Neural progenitor cell (in vitro differentiated cells): ENCODE data around the gene KLHDC8A. TPM values are rescaled to one million over a fixed set of nuclear protein-coding genes. Genes with fewer than 3 reads are reported as not detected.

Experiments used
- DNase-seq: peaks from one replicate; pipeline ENCODE4 v3.0.0-alpha.2; 2016; ENCODE audit warnings: low spot score
- H2AFZ ChIP-seq: fragments of 200-600 bp; sonication (generic); replicated peaks from 2 replicates; pipeline ENCODE4 v1.6.1; 2016; ENCODE audit warnings: antibody characterized with exemption
- H3F3A ChIP-seq: fragments of 200-600 bp; sonication (generic); 2 replicates; pipeline ENCODE4 v1.6.1; 2016; ENCODE audit warnings: antibody characterized with exemption, low read depth
- H3K27ac ChIP-seq: fragments of 200-600 bp; sonication (generic); 2 replicates; pipeline ENCODE4 v1.5.1; 2016; ENCODE audit warnings: mild to moderate bottlenecking
- H3K27me3 ChIP-seq: fragments of 200-600 bp; sonication (generic); 2 replicates; pipeline ENCODE4 v1.6.1; 2016; ENCODE audit warnings: mild to moderate bottlenecking, moderate library complexity
- H3K36me3 ChIP-seq: fragments of 200-600 bp; sonication (generic); 2 replicates; pipeline ENCODE4 v1.5.1; 2016
- H3K4me1 ChIP-seq: fragments of 200-600 bp; sonication (generic); 2 replicates; pipeline ENCODE4 v1.6.1; 2016; ENCODE audit warnings: mixed run types
- H3K4me2 ChIP-seq: fragments of 200-600 bp; sonication (generic); 2 replicates; pipeline ENCODE4 v1.6.1; 2016
- H3K4me3 ChIP-seq: fragments of 200-600 bp; sonication (generic); 2 replicates; pipeline ENCODE4 v1.5.1; 2016
- H3K79me2 ChIP-seq: fragments of 200-600 bp; sonication (generic); 2 replicates; pipeline ENCODE4 v1.6.1; 2016; ENCODE audit warnings: low read depth
- H3K9ac ChIP-seq: fragments of 200-600 bp; sonication (generic); 2 replicates; pipeline ENCODE4 v1.6.1; 2016
- H3K9me3 ChIP-seq: fragments of 200-600 bp; sonication (generic); 2 replicates; pipeline ENCODE4 v1.5.1; 2016; ENCODE audit warnings: low read depth
- H4K20me1 ChIP-seq: fragments of 200-600 bp; sonication (generic); 2 replicates; pipeline ENCODE4 v1.6.1; 2016; ENCODE audit warnings: low read depth
- H3K27ac Mint-ChIP-seq: 3 replicates; pipeline ENCODE4 v1.8.0; 2021; ENCODE audit warnings: mixed read lengths
- H3K27me3 Mint-ChIP-seq: 2 replicates; pipeline ENCODE4 v1.8.0; 2022; ENCODE audit warnings: low read depth, mild to moderate bottlenecking, inconsistent platforms, moderate library complexity, mixed read lengths; ENCODE audit not compliant: insufficient read depth
- H3K36me3 Mint-ChIP-seq: 3 replicates; pipeline ENCODE4 v1.8.0; 2021; ENCODE audit warnings: mixed read lengths
- H3K4me1 Mint-ChIP-seq: 3 replicates; pipeline ENCODE4 v1.8.0; 2021; ENCODE audit warnings: mixed read lengths
- H3K4me3 Mint-ChIP-seq: 3 replicates; pipeline ENCODE4 v1.8.0; 2021; ENCODE audit warnings: mild to moderate bottlenecking, moderate library complexity, mixed read lengths
- H3K9me3 Mint-ChIP-seq: 3 replicates; pipeline ENCODE4 v1.8.0; 2020; ENCODE audit warnings: mixed read lengths
- EZH2 ChIP-seq: fragments of 200-600 bp; sonication (generic); IDR thresholded peaks from 2 replicates; pipeline ENCODE4 v1.6.1; 2017; ENCODE audit warnings: antibody characterized with exemption, mild to moderate bottlenecking, moderate library complexity
- EZH2phosphoT487 ChIP-seq: fragments of 200-600 bp; sonication (generic); IDR thresholded peaks from 2 replicates; pipeline ENCODE4 v1.6.1; 2017; ENCODE audit warnings: antibody characterized with exemption
- total RNA-seq: library from RNA; depleted of rRNA; stranded (reverse); fragments of >200 nt; gene quantifications from 2 replicates; pipeline ENCODE4 v1.2.3, GENCODE V29; 2015; ENCODE audit warnings: low replicate concordance
- TF ChIP-seq, protein P1 (sequence below): fragments of 200-600 bp; sonication (generic); IDR thresholded peaks from 2 replicates; pipeline ENCODE4 v1.5.1; 2017; ENCODE audit warnings: antibody characterized with exemption, mild to moderate bottlenecking

The KLHDC8A gene
- total RNA-seq, 1 donor from 2014 or later: 9.7 TPM

DNA sequence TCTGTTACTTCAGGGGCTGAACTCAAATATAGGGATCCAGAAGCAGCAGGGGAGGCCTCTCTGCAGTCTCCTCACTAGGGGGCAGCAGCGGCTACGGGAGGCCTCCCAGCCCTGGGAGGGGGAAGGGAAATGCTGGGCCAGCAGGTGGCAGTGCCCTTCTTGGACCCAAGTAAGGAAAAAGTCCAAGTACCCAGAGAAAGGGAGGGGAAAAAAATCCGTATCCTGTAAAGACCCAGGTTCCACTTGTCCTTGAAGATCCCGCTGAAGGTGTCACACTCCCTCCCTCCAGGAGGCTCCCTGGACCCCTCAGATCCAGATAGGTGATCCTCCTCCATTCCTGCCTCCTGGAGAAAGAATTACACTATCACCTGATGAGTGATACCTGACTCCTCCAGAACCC is 21.0 kb downstream of the KLHDC8A start:
- H3F3A ChIP-seq: no peaks in the 10 kb centered on the region
- H3K4me3 ChIP-seq: no peak overlapping the region
- H3K27ac ChIP-seq: no peak overlapping the region
- Mint-ChIP-seq H3K27me3 (peaks cover 4% of the 10 kb centered on the region), H3K36me3 (peaks cover 7% of the 10 kb centered on the region), H3K4me1 (peaks cover 21% of the 10 kb centered on the region), H3K4me3 (no peak overlapping the region), H3K9me3 (peaks cover 3% of the 10 kb centered on the region), H3K27ac (no peak overlapping the region)
- no peak overlapping the region for H3K4me2 ChIP-seq
- no peak for TF ChIP-seq EZH2
- TF ChIP-seq EZH2phosphoT487: no peak
- TF ChIP-seq, protein P1, sequence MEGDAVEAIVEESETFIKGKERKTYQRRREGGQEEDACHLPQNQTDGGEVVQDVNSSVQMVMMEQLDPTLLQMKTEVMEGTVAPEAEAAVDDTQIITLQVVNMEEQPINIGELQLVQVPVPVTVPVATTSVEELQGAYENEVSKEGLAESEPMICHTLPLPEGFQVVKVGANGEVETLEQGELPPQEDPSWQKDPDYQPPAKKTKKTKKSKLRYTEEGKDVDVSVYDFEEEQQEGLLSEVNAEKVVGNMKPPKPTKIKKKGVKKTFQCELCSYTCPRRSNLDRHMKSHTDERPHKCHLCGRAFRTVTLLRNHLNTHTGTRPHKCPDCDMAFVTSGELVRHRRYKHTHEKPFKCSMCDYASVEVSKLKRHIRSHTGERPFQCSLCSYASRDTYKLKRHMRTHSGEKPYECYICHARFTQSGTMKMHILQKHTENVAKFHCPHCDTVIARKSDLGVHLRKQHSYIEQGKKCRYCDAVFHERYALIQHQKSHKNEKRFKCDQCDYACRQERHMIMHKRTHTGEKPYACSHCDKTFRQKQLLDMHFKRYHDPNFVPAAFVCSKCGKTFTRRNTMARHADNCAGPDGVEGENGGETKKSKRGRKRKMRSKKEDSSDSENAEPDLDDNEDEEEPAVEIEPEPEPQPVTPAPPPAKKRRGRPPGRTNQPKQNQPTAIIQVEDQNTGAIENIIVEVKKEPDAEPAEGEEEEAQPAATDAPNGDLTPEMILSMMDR: peak; percentile 97
- no peaks in the 10 kb centered on the region for H4K20me1 ChIP-seq
- no peaks in the 10 kb centered on the region for H3K79me2 ChIP-seq
- no peaks in the 10 kb centered on the region for H3K36me3 ChIP-seq
- H3K27me3 ChIP-seq: no peaks in the 10 kb centered on the region
- peak; percentile 91 for DNase-seq
- H3K9me3 ChIP-seq: no peaks in the 10 kb centered on the region
- no peak overlapping the region for H2AFZ ChIP-seq
- peaks cover 10% of the 10 kb centered on the region for H3K4me1 ChIP-seq
- H3K9ac ChIP-seq: no peak overlapping the region

DNA sequence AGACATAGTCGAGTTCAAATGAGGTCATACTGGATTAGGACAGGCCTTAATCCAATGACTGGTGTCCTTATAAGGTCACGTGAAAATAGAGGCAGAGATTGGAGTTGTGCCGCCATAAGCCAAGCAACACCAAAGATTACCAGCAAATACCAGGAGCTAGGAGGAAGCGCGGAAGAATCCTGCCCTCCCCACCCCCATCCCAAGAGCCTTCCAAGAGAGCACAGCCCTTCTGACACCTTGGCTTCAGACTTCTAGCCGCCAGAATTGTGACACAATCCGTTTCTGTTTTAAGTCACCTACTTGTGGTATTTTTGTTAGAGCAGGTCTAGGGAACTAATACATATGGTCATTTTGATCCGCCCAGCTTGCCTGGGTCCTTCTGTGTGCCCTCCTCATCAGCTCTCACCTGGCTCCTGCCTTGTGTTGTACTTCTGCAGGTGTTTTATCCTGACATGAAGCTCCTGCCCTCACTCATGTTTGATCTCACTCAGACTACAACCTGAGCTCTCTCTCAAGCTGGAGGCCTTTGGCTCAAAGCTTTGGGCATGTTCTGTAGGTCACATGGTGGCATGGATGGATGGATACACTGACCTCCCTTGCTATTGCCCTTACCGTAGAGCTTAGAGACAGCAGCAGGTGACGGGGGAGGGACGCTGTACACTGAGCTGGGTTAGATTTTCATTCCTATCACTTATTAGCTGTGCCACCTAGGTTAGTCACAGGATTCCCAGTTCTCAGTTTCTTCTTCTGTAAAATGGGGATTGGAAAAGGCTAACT is 24.5 kb downstream of the KLHDC8A start:
- Histone ChIP-seq H3K4me3 (no peak overlapping the region), H3K27me3 (no peaks in the 10 kb centered on the region), H3K36me3 (no peaks in the 10 kb centered on the region), H3K4me2 (no peak overlapping the region), H2AFZ (no peak overlapping the region), H3K4me1 (peaks cover 4% of the 10 kb centered on the region), H3K27ac (no peak overlapping the region), H3K9me3 (no peaks in the 10 kb centered on the region), H3K79me2 (no peaks in the 10 kb centered on the region), H4K20me1 (no peaks in the 10 kb centered on the region), H3K9ac (no peak overlapping the region), H3F3A (no peaks in the 10 kb centered on the region)
- Mint-ChIP-seq H3K27ac (peak overlapping the region; percentile 15), H3K4me3 (no peak overlapping the region), H3K36me3 (no peaks in the 10 kb centered on the region), H3K4me1 (peaks cover 14% of the 10 kb centered on the region), H3K27me3 (peaks cover 4% of the 10 kb centered on the region), H3K9me3 (no peaks in the 10 kb centered on the region)
- no peak for TF ChIP-seq EZH2phosphoT487
- no peak for DNase-seq

DNA sequence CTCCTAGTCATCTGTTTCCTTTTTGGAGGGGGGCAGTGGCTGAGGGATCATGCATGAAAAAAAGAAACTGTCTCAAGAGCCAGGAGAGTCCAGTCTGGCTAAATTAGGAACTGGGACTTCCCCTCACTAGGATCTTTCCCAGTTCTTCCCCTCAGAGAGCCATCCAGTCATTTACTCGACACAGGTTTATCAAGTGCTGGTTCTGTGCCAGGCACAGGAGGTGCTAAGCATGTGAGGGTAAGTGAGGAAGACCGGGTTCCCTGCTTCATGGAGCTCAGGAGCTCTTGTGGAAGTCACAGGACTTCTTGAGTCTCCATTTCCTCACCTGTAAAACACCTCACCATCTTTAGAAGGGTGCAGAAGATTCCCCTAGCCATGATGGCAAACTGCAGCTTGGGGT is 26.6 kb downstream of the KLHDC8A start:
- no peaks in the 10 kb centered on the region for H3K9me3 ChIP-seq
- H3K36me3 ChIP-seq: no peaks in the 10 kb centered on the region
- no peak overlapping the region for H3K4me2 ChIP-seq
- Mint-ChIP-seq H3K27me3 (peaks cover 4% of the 10 kb centered on the region), H3K9me3 (no peaks in the 10 kb centered on the region), H3K4me3 (no peak overlapping the region), H3K27ac (no peak overlapping the region), H3K36me3 (no peaks in the 10 kb centered on the region), H3K4me1 (peaks cover 17% of the 10 kb centered on the region)
- H3F3A ChIP-seq: peaks cover 7% of the 10 kb centered on the region
- no peaks in the 10 kb centered on the region for H3K27me3 ChIP-seq
- H2AFZ ChIP-seq: no peak overlapping the region
- H3K27ac ChIP-seq: no peak overlapping the region
- peaks cover 6% of the 10 kb centered on the region for H3K4me1 ChIP-seq
- no peak overlapping the region for H3K9ac ChIP-seq
- no peaks in the 10 kb centered on the region for H4K20me1 ChIP-seq
- TF ChIP-seq, protein P1: no peak
- TF ChIP-seq EZH2phosphoT487 (no peak), EZH2 (no peak)
- H3K4me3 ChIP-seq: no peak overlapping the region
- H3K79me2 ChIP-seq: no peaks in the 10 kb centered on the region
- no peak for DNase-seq

DNA sequence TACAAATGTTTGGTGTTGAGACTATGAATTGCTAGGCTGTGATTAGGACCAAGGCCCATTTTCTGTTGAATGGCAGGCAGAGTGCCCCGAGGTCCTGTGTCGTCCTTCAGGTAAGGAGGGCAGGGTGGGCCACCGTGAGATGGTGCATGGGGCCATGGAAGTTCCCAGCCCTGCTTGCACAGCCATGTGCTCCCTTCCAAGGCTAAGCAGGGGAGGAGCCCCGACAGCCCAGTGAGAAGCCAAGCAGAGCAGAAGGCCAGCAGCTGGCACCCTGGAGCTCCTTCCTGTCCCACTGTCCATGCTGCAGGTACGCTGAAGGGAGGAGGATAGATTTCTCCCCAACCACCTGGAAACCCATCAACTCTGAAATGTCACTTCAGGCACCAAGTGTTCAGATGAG is 27.0 kb downstream of the KLHDC8A start:
- H3K9ac ChIP-seq: no peak overlapping the region
- peaks cover 4% of the 10 kb centered on the region for H3K27me3 Mint-ChIP-seq
- H3K79me2 ChIP-seq: no peaks in the 10 kb centered on the region
- no peak overlapping the region for H3K4me2 ChIP-seq
- no peaks in the 10 kb centered on the region for H4K20me1 ChIP-seq
- H3K4me3 Mint-ChIP-seq: no peak overlapping the region
- peaks cover 21% of the 10 kb centered on the region for H3K4me1 Mint-ChIP-seq
- H3K9me3 Mint-ChIP-seq: no peaks in the 10 kb centered on the region
- H3K27ac Mint-ChIP-seq: no peak overlapping the region
- no peak overlapping the region for H2AFZ ChIP-seq
- H3K4me3 ChIP-seq: no peak overlapping the region
- no peaks in the 10 kb centered on the region for H3K9me3 ChIP-seq
- no peaks in the 10 kb centered on the region for H3K36me3 ChIP-seq
- no peak overlapping the region for H3K27ac ChIP-seq
- H3F3A ChIP-seq: peaks cover 12% of the 10 kb centered on the region
- no peak for DNase-seq
- H3K36me3 Mint-ChIP-seq: no peaks in the 10 kb centered on the region
- TF ChIP-seq, protein P1: no peak
- TF ChIP-seq EZH2 (no peak), EZH2phosphoT487 (no peak)
- peaks cover 11% of the 10 kb centered on the region for H3K4me1 ChIP-seq
- no peaks in the 10 kb centered on the region for H3K27me3 ChIP-seq
